GM23338 (cell line): Measurements from ENCODE around the gene ALDOA. TPM values are rescaled to one million over a fixed set of nuclear protein-coding genes. Genes with fewer than 3 reads are reported as not detected.
A peak's percentile ranks its signal among the peaks of the same experiment; 100 is the strongest.

Experiments used
- ATAC-seq: fragments of 200-7000 bp; cut with Tn5 transposase; 3 replicates; pipeline ENCODE4 v1.9.1; 2020
- DNase-seq: peaks from one replicate; pipeline ENCODE4 v3.0.0-alpha.2; 2015; ENCODE audit warnings: low spot score
- H2AFZ ChIP-seq: fragments of 200-600 bp; sonication (generic); 2 replicates; pipeline ENCODE4 v1.8.0; 2016; ENCODE audit warnings: antibody characterized with exemption, mild to moderate bottlenecking, moderate library complexity
- H3F3A ChIP-seq: fragments of 200-600 bp; sonication (generic); replicated peaks from 2 replicates; pipeline ENCODE4 v1.8.0; 2017; ENCODE audit warnings: antibody characterized with exemption, mixed run types, low read depth
- H3K27ac ChIP-seq: fragments of 200-600 bp; sonication (generic); 2 replicates; pipeline ENCODE4 v1.6.1; 2016; ENCODE audit warnings: low read depth
- H3K27me3 ChIP-seq: fragments of 200-600 bp; sonication (generic); 2 replicates; pipeline ENCODE4 v1.8.0; 2016; ENCODE audit warnings: mild to moderate bottlenecking, mixed run types, moderate library complexity; ENCODE audit not compliant: insufficient read depth
- H3K36me3 ChIP-seq: fragments of 200-600 bp; sonication (generic); 2 replicates; pipeline ENCODE4 v1.8.0; 2016; ENCODE audit warnings: mild to moderate bottlenecking; ENCODE audit not compliant: insufficient read depth
- H3K4me1 ChIP-seq: fragments of 200-600 bp; sonication (generic); 2 replicates; pipeline ENCODE4 v1.8.0; 2016; ENCODE audit warnings: mild to moderate bottlenecking, moderate library complexity; ENCODE audit not compliant: insufficient read depth
- H3K4me2 ChIP-seq: fragments of 200-600 bp; sonication (generic); 2 replicates; pipeline ENCODE4 v1.7.1; 2017; ENCODE audit warnings: mixed run types
- H3K4me3 ChIP-seq: fragments of 200-600 bp; sonication (generic); 2 replicates; pipeline ENCODE4 v1.6.1; 2016; ENCODE audit warnings: mixed run types
- H3K79me2 ChIP-seq: fragments of 200-600 bp; sonication (generic); replicated peaks from 2 replicates; pipeline ENCODE4 v1.8.0; 2017; ENCODE audit warnings: mild to moderate bottlenecking; ENCODE audit not compliant: insufficient read depth
- H3K9me2 ChIP-seq: fragments of 200-600 bp; sonication (generic); 2 replicates; pipeline ENCODE4 v1.8.0; 2017; ENCODE audit not compliant: insufficient read depth
- H4K20me1 ChIP-seq: fragments of 200-600 bp; sonication (generic); replicated peaks from 2 replicates; pipeline ENCODE4 v1.8.0; 2017; ENCODE audit warnings: mild to moderate bottlenecking; ENCODE audit not compliant: insufficient read depth
- H3K27ac Mint-ChIP-seq: 2 replicates; pipeline ENCODE4 v1.8.0; 2020; ENCODE audit warnings: inconsistent platforms, mild to moderate bottlenecking, moderate library complexity, mixed read lengths
- H3K27me3 Mint-ChIP-seq: 3 replicates; pipeline ENCODE4 v1.8.0; 2022; ENCODE audit warnings: low read depth, mild to moderate bottlenecking, moderate library complexity, mixed read lengths, inconsistent platforms; ENCODE audit not compliant: insufficient read depth, poor library complexity
- H3K36me3 Mint-ChIP-seq: 3 replicates; pipeline ENCODE4 v1.8.0; 2021; ENCODE audit warnings: low read depth, mild to moderate bottlenecking, inconsistent platforms, moderate library complexity, mixed read lengths
- H3K4me1 Mint-ChIP-seq: 3 replicates; pipeline ENCODE4 v1.8.0; 2020; ENCODE audit warnings: mild to moderate bottlenecking, inconsistent platforms, mixed read lengths
- H3K4me3 Mint-ChIP-seq: 3 replicates; pipeline ENCODE4 v1.8.0; 2021; ENCODE audit warnings: moderate library complexity, mild to moderate bottlenecking, inconsistent platforms, mixed read lengths
- H3K9me3 Mint-ChIP-seq: 3 replicates; pipeline ENCODE4 v1.8.0; 2020; ENCODE audit warnings: moderate library complexity, mild to moderate bottlenecking, inconsistent platforms, mixed read lengths
- ETS1 ChIP-seq: IDR thresholded peaks from 2 replicates; pipeline ENCODE4 v1.6.1; 2016; ENCODE audit warnings: antibody characterized with exemption
- NANOG ChIP-seq: IDR thresholded peaks from 2 replicates; pipeline ENCODE4 v1.6.1; 2016; ENCODE audit warnings: antibody characterized with exemption, borderline replicate concordance
- POLR2AphosphoS5 ChIP-seq: IDR thresholded peaks from 2 replicates; pipeline ENCODE4 v1.6.1; 2016; ENCODE audit warnings: antibody characterized with exemption, low read depth
- REST ChIP-seq: IDR thresholded peaks from one replicate; pipeline ENCODE4 v1.6.1; 2018; ENCODE audit warnings: antibody characterized with exemption; ENCODE audit not compliant: unreplicated experiment
- STAT1 ChIP-seq: IDR thresholded peaks from one replicate; pipeline ENCODE4 v1.6.1; 2016; ENCODE audit warnings: antibody characterized with exemption; ENCODE audit not compliant: unreplicated experiment
- ZNF114 ChIP-seq: fragments of 250-450 bp; sonication (Bioruptor Pico); IDR thresholded peaks from 2 replicates; pipeline ENCODE4 v1.5.0; 2020; ENCODE audit warnings: mild to moderate bottlenecking, moderate library complexity
- ZNF462 ChIP-seq: fragments of 250-450 bp; sonication (Bioruptor Pico); IDR thresholded peaks from 2 replicates; pipeline ENCODE4 v1.5.0; 2020; ENCODE audit warnings: mild to moderate bottlenecking, moderate library complexity
- polyA plus RNA-seq: library from polyadenylated mRNA; unstranded; fragments of >200 nt; fragmentation: Nextera tagmentation; extraction: Ambion mirVana; gene quantifications from 2 replicates; pipeline ENCODE4 v1.2.1, GENCODE V29; 2016
- total RNA-seq: library from RNA; depleted of rRNA; stranded (reverse); fragments of >200 nt; shearing (Covaris generic); gene quantifications from 2 replicates; pipeline ENCODE4 v1.2.3, GENCODE V29; 2014

Gene ALDOA
- total and polyA plus RNA-seq, 2 experiments from 2014 or later = 1,054 to 1,306 TPM

GRCh38 chr16:30084816-30085159, 19.2 kb downstream of the ALDOA start:
- H3K36me3 Mint-ChIP-seq = peaks cover 55% of the 10 kb centered on the region
- 0 out of 3 replicates have a peak, but pooled peaks cover 2% of the 10 kb centered on the region for H3K4me1 Mint-ChIP-seq
- H4K20me1 ChIP-seq = peaks cover 4% of the 10 kb centered on the region
- H3K27ac Mint-ChIP-seq = no peak overlapping the region
- DNase-seq (no peak), ATAC-seq (no peak)
- no peaks in the 10 kb centered on the region; the same call in 2 of the 3 replicates for H3K9me3 Mint-ChIP-seq
- H3K4me1 ChIP-seq = peaks cover 6% of the 10 kb centered on the region; the same call in 1 of the 2 replicates
- 0 out of 2 replicates have a peak overlapping the region, but pooled peaks have one; percentile 32 for H3K27ac ChIP-seq
- no peaks in the 10 kb centered on the region for H3K27me3 ChIP-seq
- H3K36me3 ChIP-seq = peaks cover 4% of the 10 kb centered on the region
- H3K79me2 ChIP-seq = peaks cover 10% of the 10 kb centered on the region
- H3F3A ChIP-seq = 0 out of 2 replicates have a peak, but pooled peaks cover 2% of the 10 kb centered on the region
- H3K4me3 ChIP-seq = no peak overlapping the region
- TF ChIP-seq STAT1 = no peak
- no peak for TF ChIP-seq ETS1
- no peak for TF ChIP-seq REST
- TF ChIP-seq NANOG = no peak
- TF ChIP-seq ZNF114 (CRISPR knock-in tag) = no peak
- no peak for TF ChIP-seq POLR2AphosphoS5
- TF ChIP-seq ZNF462 (CRISPR knock-in tag) = no peak
- H3K4me2 ChIP-seq = no peak overlapping the region
- peaks cover 19% of the 10 kb centered on the region for H3K27me3 Mint-ChIP-seq
- H2AFZ ChIP-seq = no peak overlapping the region
- no peaks in the 10 kb centered on the region for H3K9me2 ChIP-seq
- H3K4me3 Mint-ChIP-seq = no peak overlapping the region
